Left ventricle myocardium superior (tissue), 1 donor: Measurements from ENCODE around the gene OR2B2. TPM values are rescaled to one million over a fixed set of nuclear protein-coding genes. Genes with fewer than 3 reads are reported as not detected.
"Not testable (repeated sequence)": the region's sequence is repeated elsewhere in the genome, so short reads cannot be mapped to it uniquely, and the experiment has no call there.

Experiments
- ATAC-seq: fragments of 200-7000 bp; cut with Tn5 transposase; one replicate; pipeline ENCODE4 v1.9.1; 2020; ENCODE audit warnings: mild to moderate bottlenecking, moderate library complexity
- DNase-seq: peaks from one replicate; pipeline ENCODE4 v3.0.0-alpha.2; 2020
- intact Hi-C: fragments of 100-400 bp; cut with micrococcal nuclease; formaldehyde crosslinking; loops from one replicate; pipeline ENCODE4 v1.11.0; 2022
- long read RNA-seq: library from polyadenylated mRNA; unstranded; transcript quantifications from one replicate; pipeline ENCODE4 v2.0.0, GENCODE V29; 2021
- total RNA-seq: library from RNA; stranded (reverse); fragmentation: NEBNext Ultra II Directional; extraction: Animal tissue kit (Norgen Biotek cat#: 25700); gene quantifications from one replicate; pipeline ENCODE4 v1.2.1, GENCODE V29; 2021
- donor health status: DM: no; HTN: yes; CAD: no; lungs with severe emphysema.

OR2B2 gene
- total RNA-seq: not detected
- long read RNA-seq: 0 reads

GRCh38 chr6:27911956-27912446, at the start of gene OR2B2:
OR2B2 (minus strand) TSS chr6:27912396; CDS start chr6:27912319, 77 bp downstream.
- intact Hi-C loops: no loop called here
- DNase-seq (no peak), ATAC-seq (no peak)

- intact Hi-C loops: no loop called here
- DNase-seq (no peak), ATAC-seq (no peak)
Observed at GRCh38 chr6:27957516-27957915, 45.3 kb upstream of the OR2B2 start.

- intact Hi-C loops: no loop called here
- DNase-seq (no peak), ATAC-seq (no peak)
Observed at GRCh38 chr6:27956941-27957340, 44.7 kb upstream of the OR2B2 start, which contains the start of gene OR2B6. OR2B6 (plus strand) TSS chr6:27957241; CDS start chr6:27957241, 0 bp downstream.

- ATAC-seq (no peak), DNase-seq (no peak)
- intact Hi-C loops: no loop called here
Observed at GRCh38 chr6:27951040-27951439, 38.8 kb upstream of the OR2B2 start.

- DNase-seq: no peak
- no peak for ATAC-seq
- intact Hi-C loops: no loop called here
Observed at GRCh38 chr6:27948237-27948636, 36.0 kb upstream of the OR2B2 start.

- intact Hi-C loops, ATAC-seq: not testable (repeated sequence)
Observed at GRCh38 chr6:27943072-27943471, 30.9 kb upstream of the OR2B2 start.

GRCh38 chr6:27940766-27941165, 28.6 kb upstream of the OR2B2 start:
- ATAC-seq (no peak), DNase-seq (no peak)
- intact Hi-C loops: no loop called here

More at GRCh38 chr6:27943072-27943471, 30.9 kb upstream of the OR2B2 start:
- not testable (repeated sequence) for DNase-seq

- intact Hi-C loops: no loop called here
- DNase-seq (no peak), ATAC-seq (no peak)
Observed at GRCh38 chr6:27931209-27931608, 19.0 kb upstream of the OR2B2 start.

- intact Hi-C loops, ATAC-seq, DNase-seq: not testable (repeated sequence)
Observed at GRCh38 chr6:27929930-27930329, 17.7 kb upstream of the OR2B2 start.

- DNase-seq, intact Hi-C loops, ATAC-seq: not testable (repeated sequence)
Observed at GRCh38 chr6:27928041-27928440, 15.8 kb upstream of the OR2B2 start.

GRCh38 chr6:27924179-27924578, 12.0 kb upstream of the OR2B2 start:
- intact Hi-C loops: no loop called here
- no peak for DNase-seq
- no peak for ATAC-seq

GRCh38 chr6:27922949-27923348, 10.8 kb upstream of the OR2B2 start:
- no peak for DNase-seq
- ATAC-seq: no peak
- intact Hi-C loops: no loop called here

- DNase-seq: no peak
- ATAC-seq: no peak
- intact Hi-C loops: no loop called here
Observed at GRCh38 chr6:27908017-27908416, 4.2 kb downstream of the OR2B2 start.

- ATAC-seq (peak; percentile 96), DNase-seq (peak; percentile 82)
- intact Hi-C loops: no loop called here
Observed at GRCh38 chr6:27902335-27903314, 9.6 kb downstream of the OR2B2 start.

GRCh38 chr6:27901801-27902200, 10.4 kb downstream of the OR2B2 start:
- intact Hi-C loops: no loop called here
- no peak for ATAC-seq
- DNase-seq: no peak

- ATAC-seq, intact Hi-C loops, DNase-seq: not testable (repeated sequence)
Observed at GRCh38 chr6:27900197-27900596, 12.0 kb downstream of the OR2B2 start.

- intact Hi-C loops: loop anchor here (5.0 kb wide), 1 partner anchor 132 kb away; no protein-coding TSS in a partner anchor
- DNase-seq: no peak
- ATAC-seq: no peak
Observed at GRCh38 chr6:27899543-27899942, 12.7 kb downstream of the OR2B2 start.

GRCh38 chr6:27897580-27898206, 14.5 kb downstream of the OR2B2 start:
- intact Hi-C loops: loop anchor here (5.0 kb wide), 1 partner anchor 130 kb away; no protein-coding TSS in a partner anchor
- no peak for ATAC-seq
- no peak for DNase-seq

GRCh38 chr6:27896398-27896796, 15.8 kb downstream of the OR2B2 start:
- DNase-seq: no peak
- ATAC-seq: no peak
- intact Hi-C loops: loop anchor here (5.0 kb wide), 1 partner anchor 129 kb away; no protein-coding TSS in a partner anchor
